ENCODE measurements around the gene MROH2A.

Gene MROH2A

GRCh38 chr2:233761040-233761769 lies 16.9 kb upstream of the MROH2A start:
- no peak for DNase-seq

GRCh38 chr2:233764264-233764663 lies 13.9 kb upstream of the MROH2A start:
- DNase-seq, result no peak

- DNase-seq, result no peak
These were observed 13.4 kb upstream of the MROH2A start for GRCh38 chr2:233764761-233765160.

- no peak for DNase-seq
These were observed 11.7 kb upstream of the MROH2A start for GRCh38 chr2:233766416-233766815.

GRCh38 chr2:233768076-233768475 lies 10.1 kb upstream of the MROH2A start:
- DNase-seq, result no peak

GRCh38 chr2:233769260-233769659 lies 8.9 kb upstream of the MROH2A start:
- no peak for DNase-seq

GRCh38 chr2:233772153-233772552 lies 6.0 kb upstream of the MROH2A start:
- no peak for DNase-seq

- no peak for DNase-seq
These were observed 5.5 kb upstream of the MROH2A start for GRCh38 chr2:233772583-233772982.

- no peak for DNase-seq
These were observed 4.3 kb upstream of the MROH2A start for GRCh38 chr2:233773854-233774253.

GRCh38 chr2:233775414-233775813 lies 2.7 kb upstream of the MROH2A start:
- DNase-seq, result no peak

GRCh38 chr2:233779722-233780121 lies 1.6 kb downstream of the MROH2A start:
- no peak for DNase-seq

- no peak for DNase-seq
These were observed 2.6 kb downstream of the MROH2A start for GRCh38 chr2:233780771-233781170.

- no peak for DNase-seq
These were observed 11.4 kb downstream of the MROH2A start for GRCh38 chr2:233789554-233789953.

- DNase-seq, result no peak
These were observed 13.2 kb downstream of the MROH2A start for GRCh38 chr2:233791151-233791882.

GRCh38 chr2:233791883-233792329 lies 13.8 kb downstream of the MROH2A start:
- DNase-seq, result no peak

GRCh38 chr2:233792720-233793119 lies 14.6 kb downstream of the MROH2A start:
- no peak for DNase-seq

GRCh38 chr2:233793465-233794127 lies 15.5 kb downstream of the MROH2A start:
- DNase-seq, result no peak

GRCh38 chr2:233794128-233794658 lies 16.1 kb downstream of the MROH2A start:
- DNase-seq, result no peak

- DNase-seq, result no peak
These were observed 17.6 kb downstream of the MROH2A start for GRCh38 chr2:233795735-233796171.

GRCh38 chr2:233796254-233796653 lies 18.1 kb downstream of the MROH2A start:
- no peak for DNase-seq

GRCh38 chr2:233798335-233799086 lies 20.4 kb downstream of the MROH2A start:
- no peak for DNase-seq

GRCh38 chr2:233799087-233799665 lies 21.0 kb downstream of the MROH2A start:
- no peak for DNase-seq

Data from CD4-positive, alpha-beta T cell treated with Interferon alpha-2 for 1 hour (primary cell).